Neural cell (in vitro differentiated cells): ENCODE data around the gene NELFA. TPM values are rescaled to one million over a fixed set of nuclear protein-coding genes. Genes with fewer than 3 reads are reported as not detected.
A peak's percentile ranks its signal among the peaks of the same experiment; 100 is the strongest.

ENCODE experiments used
- H2AFZ ChIP-seq: fragments of 200-600, 300-800 bp; sonication (generic), shearing (Covaris generic); 2 replicates; pipeline ENCODE4 v1.6.0; 2014; ENCODE audit warnings: low read depth, mild to moderate bottlenecking, antibody characterized with exemption, low read length, moderate library complexity
- H3F3A ChIP-seq: fragments of 200-600 bp; shearing (Covaris generic); 2 replicates; pipeline ENCODE4 v1.6.1; 2016; ENCODE audit warnings: mild to moderate bottlenecking, moderate library complexity, mixed read lengths, antibody characterized with exemption, low read length; ENCODE audit not compliant: insufficient read depth, poor library complexity, severe bottlenecking
- H3K27ac ChIP-seq: fragments of 200-600, 300-800 bp; sonication (generic), shearing (Covaris generic); 2 replicates; pipeline ENCODE4 v1.5.1; 2014; ENCODE audit warnings: mild to moderate bottlenecking, low read length, moderate library complexity
- H3K27me3 ChIP-seq: fragments of 300-800, 200-600 bp; sonication (generic), shearing (Covaris generic); 2 replicates; pipeline ENCODE4 v1.6.0; 2014; ENCODE audit warnings: mild to moderate bottlenecking, low read depth, low read length, moderate library complexity; ENCODE audit not compliant: insufficient read depth
- H3K36me3 ChIP-seq: fragments of 300-800, 200-600 bp; sonication (generic), shearing (Covaris generic); 2 replicates; pipeline ENCODE4 v1.5.1; 2014; ENCODE audit warnings: mild to moderate bottlenecking, antibody characterized with exemption, low read length, moderate library complexity; ENCODE audit not compliant: insufficient read depth
- H3K4me2 ChIP-seq: fragments of 300-800, 200-600 bp; sonication (generic), shearing (Covaris generic); 2 replicates; pipeline ENCODE4 v1.6.0; 2014; ENCODE audit warnings: mild to moderate bottlenecking, low read length
- H3K4me3 ChIP-seq: fragments of 300-800, 200-600 bp; sonication (generic), shearing (Covaris generic); 2 replicates; pipeline ENCODE4 v1.5.1; 2014; ENCODE audit warnings: mild to moderate bottlenecking, low read length, moderate library complexity
- H3K79me2 ChIP-seq: fragments of 200-600 bp; shearing (Covaris generic); replicated peaks from 2 replicates; pipeline ENCODE4 v1.6.0; 2014; ENCODE audit warnings: mild to moderate bottlenecking, low read length, moderate library complexity; ENCODE audit not compliant: insufficient read depth
- H3K9ac ChIP-seq: fragments of 300-800, 200-600 bp; sonication (generic), shearing (Covaris generic); 2 replicates; pipeline ENCODE4 v1.6.1; 2016; ENCODE audit warnings: mild to moderate bottlenecking, low read length, mixed read lengths
- H3K9me2 ChIP-seq: fragments of 200-600 bp; shearing (Covaris generic); 2 replicates; pipeline ENCODE4 v1.6.1; 2016; ENCODE audit warnings: mild to moderate bottlenecking, low read length, mixed read lengths; ENCODE audit not compliant: insufficient read depth
- H3K9me3 ChIP-seq: fragments of 200-600, 300-800 bp; sonication (generic), shearing (Covaris generic); 2 replicates; pipeline ENCODE4 v1.6.1; 2016; ENCODE audit warnings: mild to moderate bottlenecking, mixed run types, low read length, moderate library complexity, mixed read lengths
- H4K20me1 ChIP-seq: fragments of 200-600 bp; shearing (Covaris generic); 2 replicates; pipeline ENCODE4 v1.6.1; 2016; ENCODE audit warnings: mild to moderate bottlenecking, mixed run types; ENCODE audit not compliant: insufficient read depth
- CTCF ChIP-seq: fragments of 450-650 bp; IDR thresholded peaks from 2 replicates; pipeline ENCODE4 v1.5.1; 2014; ENCODE audit warnings: antibody characterized with exemption, mild to moderate bottlenecking, moderate library complexity; ENCODE audit not compliant: poor library complexity, severe bottlenecking
- EP300 ChIP-seq: fragments of 450-650 bp; conservative IDR thresholded peaks from 2 replicates; pipeline ENCODE4 v1.6.1; 2014; ENCODE audit warnings: antibody characterized with exemption, mild to moderate bottlenecking, moderate library complexity; ENCODE audit not compliant: poor library complexity, severe bottlenecking
- EZH2 ChIP-seq: fragments of 200-600, 300-800 bp; shearing (Covaris generic), sonication (generic); IDR thresholded peaks from 2 replicates; pipeline ENCODE4 v1.6.1; 2014; ENCODE audit warnings: antibody characterized with exemption, low read length, borderline replicate concordance, mild to moderate bottlenecking; ENCODE audit not compliant: insufficient read depth, poor library complexity, severe bottlenecking
- MXI1 ChIP-seq: fragments of 450-650 bp; conservative IDR thresholded peaks from 2 replicates; pipeline ENCODE4 v1.6.1; 2014; ENCODE audit warnings: antibody characterized with exemption, mild to moderate bottlenecking; ENCODE audit not compliant: poor library complexity, severe bottlenecking
- POLR2AphosphoS5 ChIP-seq: IDR thresholded peaks from 2 replicates; pipeline ENCODE4 v1.6.1; 2012
- RAD21 ChIP-seq: fragments of 450-650 bp; conservative IDR thresholded peaks from 2 replicates; pipeline ENCODE4 v1.6.1; 2014; ENCODE audit warnings: antibody characterized with exemption, mild to moderate bottlenecking, moderate library complexity
- REST ChIP-seq: IDR thresholded peaks from 2 replicates; pipeline ENCODE4 v1.6.1; 2012; ENCODE audit warnings: borderline replicate concordance
- SMC3 ChIP-seq: fragments of 450-650 bp; conservative IDR thresholded peaks from 2 replicates; pipeline ENCODE4 v1.6.1; 2014; ENCODE audit warnings: antibody characterized with exemption, mild to moderate bottlenecking, moderate library complexity; ENCODE audit not compliant: poor library complexity
- TAF1 ChIP-seq: IDR thresholded peaks from 2 replicates; pipeline ENCODE4 v1.6.1; 2012; ENCODE audit warnings: low read depth
- polyA plus RNA-seq: library from polyadenylated mRNA; depleted of rRNA; stranded (reverse); fragments of >200 nt; gene quantifications from 2 replicates; pipeline ENCODE4 v1.2.3, GENCODE V29; 2014

Gene NELFA
- polyA plus RNA-seq, 1 donor from 2014 or later: 40.5 TPM

GRCh38 chr4:1959104-1959384 lies 49.7 kb downstream of the NELFA start:
- H3F3A ChIP-seq: no peaks in the 10 kb centered on the region
- no peaks in the 10 kb centered on the region for H3K9me2 ChIP-seq
- TF ChIP-seq POLR2AphosphoS5: peak; percentile 65
- no peak for TF ChIP-seq REST
- no peak for TF ChIP-seq SMC3
- TF ChIP-seq MXI1: peak; percentile 17
- TF ChIP-seq EZH2: no peak
- no peak for TF ChIP-seq RAD21
- no peak for TF ChIP-seq TAF1
- TF ChIP-seq CTCF: no peak
- TF ChIP-seq EP300: no peak
- H3K27me3 ChIP-seq: no peaks in the 10 kb centered on the region
- H2AFZ ChIP-seq: no peak overlapping the region
- no peaks in the 10 kb centered on the region for H3K79me2 ChIP-seq
- no peak overlapping the region for H3K4me2 ChIP-seq
- peak overlapping the region; percentile 5 for H3K9ac ChIP-seq
- H3K4me3 ChIP-seq: no peak overlapping the region
- H4K20me1 ChIP-seq: no peaks in the 10 kb centered on the region
- peak overlapping the region; percentile 39 for H3K27ac ChIP-seq
- H3K36me3 ChIP-seq: peaks cover 18% of the 10 kb centered on the region
- no peaks in the 10 kb centered on the region for H3K9me3 ChIP-seq

GRCh38 chr4:1958276-1959103 lies 50.3 kb downstream of the NELFA start:
- Histone ChIP-seq H3K79me2 (no peaks in the 10 kb centered on the region), H3K4me2 (no peak overlapping the region), H3K4me3 (no peak overlapping the region), H4K20me1 (no peaks in the 10 kb centered on the region), H3K27me3 (no peaks in the 10 kb centered on the region), H2AFZ (no peak overlapping the region), H3K9ac (no peak overlapping the region), H3K36me3 (peaks cover 18% of the 10 kb centered on the region), H3K27ac (peak overlapping the region; percentile 39), H3K9me3 (no peaks in the 10 kb centered on the region), H3F3A (no peaks in the 10 kb centered on the region), H3K9me2 (no peaks in the 10 kb centered on the region)
- TF ChIP-seq TAF1 (no peak), RAD21 (no peak), CTCF (no peak), POLR2AphosphoS5 (no peak)
